GM12875 (cell line): ENCODE data around the gene CCNF.

Source experiments
- H3K4me3 ChIP-seq: one replicate; pipeline ENCODE4 v1.5.1; 2011; ENCODE audit warnings: low read depth, low read length, control low read depth
- TF ChIP-seq, protein P1 (sequence below): IDR thresholded peaks from 2 replicates; pipeline ENCODE4 v1.5.1; 2011; ENCODE audit warnings: low read depth, mild to moderate bottlenecking, control low read depth, inconsistent platforms, low read length, moderate library complexity, borderline replicate concordance; ENCODE audit not compliant: insufficient read depth

Gene CCNF

DNA sequence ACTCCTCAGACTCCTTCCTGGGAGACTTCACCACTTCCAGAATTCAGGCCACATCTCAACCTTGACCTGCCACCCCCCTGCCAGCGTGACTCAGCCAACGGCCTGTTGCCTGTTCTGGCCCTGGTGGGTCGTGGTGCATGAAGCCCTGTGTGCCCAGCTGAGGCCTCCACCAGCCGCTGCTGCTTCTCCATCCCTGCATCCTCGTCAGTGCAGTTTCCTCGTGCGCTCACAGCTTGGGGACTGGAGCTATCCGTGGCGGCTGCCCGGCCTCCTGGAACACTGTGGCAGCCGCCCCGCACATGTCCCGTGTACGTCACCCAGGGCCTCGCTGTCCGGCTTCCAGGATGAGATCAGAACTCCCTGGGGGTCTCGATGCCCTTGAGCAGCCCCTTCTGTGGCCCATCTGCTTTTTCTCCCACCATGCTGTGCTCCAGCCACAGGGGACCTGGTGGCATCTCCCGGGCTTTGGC, 22.6 kb downstream of the CCNF start:
- H3K4me3 ChIP-seq: no peak overlapping the region
- TF ChIP-seq, protein P1, sequence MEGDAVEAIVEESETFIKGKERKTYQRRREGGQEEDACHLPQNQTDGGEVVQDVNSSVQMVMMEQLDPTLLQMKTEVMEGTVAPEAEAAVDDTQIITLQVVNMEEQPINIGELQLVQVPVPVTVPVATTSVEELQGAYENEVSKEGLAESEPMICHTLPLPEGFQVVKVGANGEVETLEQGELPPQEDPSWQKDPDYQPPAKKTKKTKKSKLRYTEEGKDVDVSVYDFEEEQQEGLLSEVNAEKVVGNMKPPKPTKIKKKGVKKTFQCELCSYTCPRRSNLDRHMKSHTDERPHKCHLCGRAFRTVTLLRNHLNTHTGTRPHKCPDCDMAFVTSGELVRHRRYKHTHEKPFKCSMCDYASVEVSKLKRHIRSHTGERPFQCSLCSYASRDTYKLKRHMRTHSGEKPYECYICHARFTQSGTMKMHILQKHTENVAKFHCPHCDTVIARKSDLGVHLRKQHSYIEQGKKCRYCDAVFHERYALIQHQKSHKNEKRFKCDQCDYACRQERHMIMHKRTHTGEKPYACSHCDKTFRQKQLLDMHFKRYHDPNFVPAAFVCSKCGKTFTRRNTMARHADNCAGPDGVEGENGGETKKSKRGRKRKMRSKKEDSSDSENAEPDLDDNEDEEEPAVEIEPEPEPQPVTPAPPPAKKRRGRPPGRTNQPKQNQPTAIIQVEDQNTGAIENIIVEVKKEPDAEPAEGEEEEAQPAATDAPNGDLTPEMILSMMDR: no peak

DNA sequence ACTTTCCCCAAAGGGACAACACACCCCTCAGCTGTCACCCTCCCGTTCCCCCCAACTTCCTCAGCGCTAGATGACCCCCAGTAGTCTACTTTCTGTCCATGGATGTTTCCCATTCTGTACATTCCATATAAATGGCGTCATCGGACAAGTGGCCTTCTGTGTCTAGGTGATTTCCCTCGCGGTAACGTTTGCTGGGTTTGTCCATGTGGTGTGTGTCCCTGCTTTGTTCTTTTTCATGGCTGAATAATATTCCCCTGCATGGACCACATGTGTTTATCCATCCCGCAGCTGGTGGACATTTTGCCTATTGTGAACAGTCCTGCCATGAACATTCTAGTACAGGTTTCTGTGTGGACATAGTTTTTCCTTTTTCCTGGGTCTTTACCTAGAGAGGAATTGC, 23.4 kb downstream of the CCNF start:
- no peak overlapping the region for H3K4me3 ChIP-seq
- TF ChIP-seq, protein P1: no peak

- H3K4me3 ChIP-seq: no peak overlapping the region
- TF ChIP-seq, protein P1: no peak
Observed at GRCh38 chr16:2455081-2455845, 26.0 kb downstream of the CCNF start.

GRCh38 chr16:2456551-2457153, 27.4 kb downstream of the CCNF start:
- H3K4me3 ChIP-seq: no peak overlapping the region
- TF ChIP-seq, protein P1: no peak

DNA sequence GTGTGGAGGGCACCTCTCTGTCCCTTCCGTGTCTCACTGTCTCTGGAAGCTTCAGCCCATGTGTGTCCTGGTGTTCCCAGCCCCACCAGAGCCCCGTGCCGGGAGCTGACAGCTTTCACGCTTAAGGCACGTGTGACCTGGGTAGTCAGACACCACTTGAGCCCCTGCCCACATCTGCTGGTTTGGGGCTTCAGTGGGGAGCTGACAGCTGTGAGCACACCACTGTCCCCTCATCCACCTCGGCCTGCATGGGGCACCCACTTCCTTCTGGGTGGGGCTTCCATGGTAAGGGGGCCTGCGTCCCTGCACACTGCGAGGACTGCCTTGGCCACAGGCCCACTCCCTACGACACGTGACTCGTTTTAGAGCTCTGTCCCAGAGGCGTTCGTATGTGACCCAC, 28.0 kb downstream of the CCNF start:
- TF ChIP-seq, protein P1: no peak
- H3K4me3 ChIP-seq: no peak overlapping the region

GRCh38 chr16:2457946-2458345, 28.7 kb downstream of the CCNF start:
- TF ChIP-seq, protein P1: no peak
- no peak overlapping the region for H3K4me3 ChIP-seq
